HepG2 (cell line): ENCODE data around the gene AKR7A2. TPM values are rescaled to one million over a fixed set of nuclear protein-coding genes. Genes with fewer than 3 reads are reported as not detected.

Experiments
- ATAC-seq: fragments of 200-7000 bp; cut with Tn5 transposase; 3 replicates; pipeline ENCODE4 v1.9.1; 2020; ENCODE audit warnings: mild to moderate bottlenecking, moderate library complexity
- BruUV-seq: library from RNA; stranded (reverse); fragments of 400-500 nt; replicated peaks from 2 replicates; lab custom pipeline; 2021; lab: Mats Ljungman, UMichigan
- CTCF ChIA-PET: fragments of 300-600 bp; formaldehyde crosslinking; extraction: SDS; loops from one replicate; lab custom pipeline; 2021; ENCODE audit warnings: low total read pairs, inconsistent platforms, low intra/inter-chr PET ratio; lab: Yijun Ruan, JAX
- POLR2A ChIA-PET: fragments of 350-600 bp; sonication (Branson Sonifier 250); formaldehyde crosslinking; loops from one replicate; lab custom pipeline; 2020; ENCODE audit warnings: antibody characterized with exemption, inconsistent platforms; lab: Yijun Ruan, JAX
- DNase-seq: peaks from one replicate; pipeline ENCODE4 v3.0.0-alpha.2; 2015; ENCODE audit warnings: low spot score
- FAIRE-seq: peaks from 3 replicates; lab custom pipeline; 2011; peaks lifted over from hg19 to GRCh38; lab: Jason Lieb, UNC
- H2AFZ ChIP-seq: one replicate; pipeline ENCODE4 v1.6.1; 2011; ENCODE audit warnings: low read length, inconsistent platforms
- H3K27ac ChIP-seq: fragments of 300-600 bp; 3 replicates; pipeline ENCODE4 v1.8.0; 2011; ENCODE audit warnings: mixed run types, mild to moderate bottlenecking, mixed read lengths, low read length, inconsistent platforms; ENCODE audit not compliant: insufficient read depth; ENCODE audit errors: extremely low read length
- H3K27me3 ChIP-seq, 2 experiments: fragments of 200-600 bp in 1 of 2; 2 replicates in 1 of 2; 3 replicates in 1 of 2; pipeline versions ENCODE4 v1.6.0 to v1.8.0; 2011; ENCODE audit warnings: low read length in 2 of 2, mild to moderate bottlenecking in 2 of 2, moderate library complexity in 2 of 2, inconsistent platforms in 1 of 2; ENCODE audit not compliant: insufficient read depth in 2 of 2, control insufficient read depth in 1 of 2
- H3K36me3 ChIP-seq, 2 experiments: fragments of 200-600 bp in 1 of 2; replicated peaks in 1 of 2; 2 replicates in 1 of 2; 3 replicates in 1 of 2; pipeline versions ENCODE4 v1.5.1 to v1.8.0; 2011; ENCODE audit warnings: low read length in 2 of 2, inconsistent platforms in 1 of 2; ENCODE audit not compliant: insufficient read depth in 2 of 2, control insufficient read depth in 1 of 2
- H3K4me1 ChIP-seq: 2 replicates; pipeline ENCODE4 v1.5.1; 2012; ENCODE audit warnings: low read length, inconsistent platforms; ENCODE audit not compliant: insufficient read depth
- H3K4me2 ChIP-seq: 2 replicates; pipeline ENCODE4 v1.6.0; 2011; ENCODE audit warnings: low read depth, low read length, inconsistent platforms
- H3K4me3 ChIP-seq, 3 experiments: fragments of 200-600 bp in 1 of 3; sonication (generic), shearing (Covaris generic) in 1 of 3; replicated peaks in 1 of 3; 2 replicates each; pipeline ENCODE4 v1.5.1; 2011 to 2016; ENCODE audit warnings: low read length in 3 of 3, inconsistent platforms in 2 of 3, low read depth in 2 of 3, mild to moderate bottlenecking in 2 of 3, control low read depth in 1 of 3, mixed read lengths in 1 of 3; ENCODE audit not compliant: insufficient read depth in 1 of 3
- H3K79me2 ChIP-seq: one replicate; pipeline ENCODE4 v1.6.1; 2011; ENCODE audit warnings: low read length, inconsistent platforms; ENCODE audit not compliant: insufficient read depth
- H3K9ac ChIP-seq: 2 replicates; pipeline ENCODE4 v1.6.0; 2011; ENCODE audit warnings: mild to moderate bottlenecking, low read depth, low read length, inconsistent platforms; ENCODE audit not compliant: insufficient read depth
- H3K9me3 ChIP-seq: 2 replicates; pipeline ENCODE4 v1.5.1; 2012; ENCODE audit warnings: mild to moderate bottlenecking, low read length
- H4K20me1 ChIP-seq: 2 replicates; pipeline ENCODE4 v1.6.0; 2011; ENCODE audit warnings: inconsistent platforms, mild to moderate bottlenecking, low read length, moderate library complexity; ENCODE audit not compliant: insufficient read depth
- AGO2 ChIP-seq: fragments of 200-400 bp; formaldehyde crosslinking; optimal IDR thresholded peaks from 2 replicates; pipeline ENCODE3; 2017; ENCODE audit warnings: mild to moderate bottlenecking, low read depth, low read length, moderate library complexity
- ARID3A ChIP-seq: IDR thresholded peaks from 2 replicates; pipeline ENCODE4 v1.6.1; 2012; ENCODE audit warnings: low read depth, low read length, improper control_type of control experiment
- ATAD3A ChIP-seq: sonication (generic); formaldehyde crosslinking; IDR thresholded peaks from 2 replicates; pipeline ENCODE4 v1.4.0; 2020; ENCODE audit warnings: missing genetic modification reagents
- ISL2 ChIP-seq: sonication (generic); formaldehyde crosslinking; IDR thresholded peaks from 2 replicates; pipeline ENCODE4 v1.5.0; 2020; ENCODE audit warnings: missing genetic modification reagents
- MYPOP ChIP-seq: sonication (generic); formaldehyde crosslinking; IDR thresholded peaks from 2 replicates; pipeline ENCODE4 v1.8.1; 2023; ENCODE audit warnings: mild to moderate bottlenecking, moderate library complexity, missing genetic modification reagents
- PBX3 ChIP-seq: sonication (generic); formaldehyde crosslinking; IDR thresholded peaks from 2 replicates; pipeline ENCODE4 v1.8.1; 2023; ENCODE audit warnings: missing genetic modification reagents, inconsistent platforms, borderline replicate concordance
- POLR2G ChIP-seq: fragments of 200-400 bp; formaldehyde crosslinking; IDR thresholded peaks from 2 replicates; pipeline ENCODE4 v1.6.1; 2018; ENCODE audit warnings: mild to moderate bottlenecking, low read depth, low read length, moderate library complexity
- ZNF749 ChIP-seq: sonication (generic); formaldehyde crosslinking; IDR thresholded peaks from 2 replicates; pipeline ENCODE4 v1.8.0; 2022; ENCODE audit warnings: mild to moderate bottlenecking, missing genetic modification reagents, moderate library complexity, borderline replicate concordance
- WGBS: methylation state at CpG from one replicate; pipeline ENCODE4 v1.1.6; 2017; ENCODE audit warnings: low lambda C conversion rate; 5-methylcytosine and 5-hydroxymethylcytosine counted together
- in situ Hi-C: cut with HindIII; loops from 2 replicates; pipeline ENCODE4 v1.10.0; 2017; ENCODE audit warnings: low pct_unique_long_range_greater_than_20kb; ENCODE audit not compliant: extremely low pct_ligation_motif_present
- intact Hi-C: fragments of 100-400 bp; cut with micrococcal nuclease; formaldehyde crosslinking; loops from one replicate; pipeline ENCODE4 v1.10.0; 2022; ENCODE audit not compliant: unreplicated experiment
- polyA plus RNA-seq, 8 experiments: library from polyadenylated mRNA; depleted of rRNA in 3 of 8; stranded (reverse) in 7 of 8; unstranded in 1 of 8; fragments of >200 nt; fragmentation: Illumina TruSeq in 4 of 8; extraction: Trizol in 4 of 8; gene quantifications; 2 replicates each; pipeline versions ENCODE4 v1.2.1 to v1.2.3, GENCODE V29; 2011 to 2016; ENCODE audit warnings: low read depth in 4 of 8, missing spikeins in 1 of 8, mixed read lengths in 1 of 8; ENCODE audit not compliant: insufficient read depth in 1 of 8
- total RNA-seq, 5 experiments: library from RNA; depleted of rRNA; stranded (reverse); fragments of >200 nt; fragmentation: Illumina TruSeq; extraction: Trizol; gene quantifications; 2 replicates each; pipeline ENCODE4 v1.2.3, GENCODE V29; 2016; ENCODE audit warnings: low read depth in 1 of 5

Gene AKR7A2
- total and polyA plus RNA-seq, 2 of the 13 experiments (the other 11 are each of a cell fraction or from before 2014, with no cell fraction given) = 45.2 to 75.6 TPM

- intact Hi-C loops (no loop called here), in situ Hi-C loops (no loop called here)
- no peak overlapping the region for H3K27ac ChIP-seq
- H3K79me2 ChIP-seq = no peaks in the 10 kb centered on the region
- H3K9me3 ChIP-seq = no peaks in the 10 kb centered on the region
- WGBS = 98% methylated on average over 5 of the region's 13 CpGs
- H3K36me3 ChIP-seq = peaks cover 4 to 15% of the 10 kb centered on the region in 2 experiments; a peak in 4 of 5 replicates
- ATAC-seq (no peak; the same call in none of the 3 replicates), FAIRE-seq (no peak), DNase-seq (no peak)
- TF ChIP-seq ARID3A (no peak), AGO2 (peak; percentile 51), POLR2G (peak; percentile 23; the same call in 1 of the 2 replicates), MYPOP (CRISPR knock-in tag) (no peak), ISL2 (CRISPR knock-in tag) (no peak), PBX3 (CRISPR knock-in tag) (no peak), ATAD3A (CRISPR knock-in tag) (no peak), ZNF749 (no peak)
- H3K9ac ChIP-seq = no peak overlapping the region
- ChIA-PET POLR2A (interaction anchor here (0.6 to 1.0 kb wide), 2 partner anchors 19 to 328 kb away, joined by 3 read pairs; partner anchors contain the start of genes AKR7A2 and SLC66A1), CTCF (no interaction called here)
- no TSS peak for BruUV-seq
- no peaks in the 10 kb centered on the region for H3K27me3 ChIP-seq
- H3K4me1 ChIP-seq = peaks cover 3% of the 10 kb centered on the region
- no peak overlapping the region for H3K4me2 ChIP-seq
- H3K4me3 ChIP-seq = no peak overlapping the region
- no peaks in the 10 kb centered on the region for H4K20me1 ChIP-seq
- no peak overlapping the region for H2AFZ ChIP-seq
Observed at GRCh38 chr1:19331262-19331878, 19.4 kb upstream of the AKR7A2 start.
